Spinal cord (tissue), 10 donors: ENCODE measurements around the gene CDCA3. TPM values are rescaled to one million over a fixed set of nuclear protein-coding genes. Genes with fewer than 3 reads are reported as not detected.
"Not testable (repeated sequence)": the region's sequence is repeated elsewhere in the genome, so short reads cannot be mapped to it uniquely, and the experiment has no call there.

ENCODE experiments used
- DNase-seq, 6 donors: peaks; one replicate each; pipeline versions ENCODE4 v3.0.0 to v3.0.0-alpha.2; 2013 to 2015; ENCODE audit warnings: low spot score in 6 of 6, low read depth in 4 of 6
- H3K27ac ChIP-seq: one replicate; pipeline ENCODE4 v1.5.1; 2013; ENCODE audit warnings: low read depth, low read length, control low read depth
- H3K27me3 ChIP-seq: one replicate; pipeline ENCODE4 v1.6.1; 2013; ENCODE audit warnings: low read length; ENCODE audit not compliant: control insufficient read depth, insufficient read depth
- H3K36me3 ChIP-seq: one replicate; pipeline ENCODE4 v1.6.1; 2013; ENCODE audit warnings: low read length; ENCODE audit not compliant: control insufficient read depth, insufficient read depth
- H3K4me1 ChIP-seq: one replicate; pipeline ENCODE4 v1.6.1; 2013; ENCODE audit warnings: low read length; ENCODE audit not compliant: control insufficient read depth, insufficient read depth
- H3K4me3 ChIP-seq: one replicate; pipeline ENCODE4 v1.5.1; 2013; ENCODE audit warnings: low read depth, low read length, control low read depth
- H3K9me3 ChIP-seq: one replicate; pipeline ENCODE4 v1.6.1; 2013; ENCODE audit warnings: low read length; ENCODE audit not compliant: control insufficient read depth, insufficient read depth
- WGBS: methylation state at CpG from one replicate; pipeline ENCODE4 v1.1.5; 2013; ENCODE audit warnings: missing lambda C conversion rate; ENCODE audit not compliant: insufficient coverage; 5-methylcytosine and 5-hydroxymethylcytosine counted together
- polyA plus RNA-seq, 2 donors: library from polyadenylated mRNA; unstranded; fragments of 120-200 nt; gene quantifications; one replicate each; pipeline ENCODE4 v1.2.1, GENCODE V29; 2013; ENCODE audit not compliant: insufficient read length in 2 of 2
- total RNA-seq, 2 donors: library from RNA; depleted of rRNA in 1 of 2; stranded (reverse); fragments of 120-200 nt in 1 of 2; fragments of >200 nt in 1 of 2; gene quantifications; one replicate each; pipeline versions ENCODE4 v1.2.3 to v1.2.4, GENCODE V29; 2013 to 2014
- donor health status: healthy.

Gene CDCA3
- total and polyA plus RNA-seq, 4 donors, result 4.8 to 22.5 (median 17.5) TPM

DNA sequence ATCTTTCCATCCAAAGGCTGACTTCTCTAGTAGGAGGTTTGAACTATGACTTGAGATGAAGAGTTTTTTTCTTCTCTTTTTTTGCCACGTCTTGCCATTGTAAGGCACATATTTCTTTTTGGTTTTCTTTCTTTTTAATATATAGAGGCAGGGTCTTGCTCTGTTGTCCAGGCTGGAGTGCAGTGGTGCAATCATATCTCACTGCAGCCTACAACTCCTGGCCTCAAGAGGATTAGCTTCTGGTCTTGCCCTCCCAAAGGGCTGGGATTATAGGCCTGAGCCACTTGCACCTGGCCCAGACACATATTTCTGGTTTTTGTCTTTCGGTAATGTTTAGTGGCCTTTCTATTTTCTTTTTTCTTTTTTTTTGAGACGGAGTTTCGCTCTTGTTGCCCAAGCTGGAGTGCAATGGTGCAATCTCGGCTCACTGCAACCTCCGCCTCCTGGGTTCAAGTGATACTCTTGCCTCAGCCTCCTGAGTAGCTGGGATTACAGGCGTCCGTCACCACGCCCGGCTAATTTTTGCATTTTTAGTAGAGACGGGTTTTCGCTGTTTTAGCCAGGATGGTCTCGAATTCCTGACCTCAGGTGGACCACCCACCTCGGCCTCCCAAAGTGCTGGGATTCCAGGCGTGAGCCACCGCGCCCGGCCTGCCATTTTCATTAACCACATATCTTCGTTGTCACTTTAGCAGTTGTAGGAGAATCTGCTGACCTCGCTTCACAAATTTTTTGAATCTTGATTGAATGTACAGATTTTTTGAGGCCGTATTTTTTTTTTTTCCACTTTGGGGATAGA is 38.9 kb upstream of the CDCA3 start:
- DNase-seq, H3K36me3 ChIP-seq, H3K4me3 ChIP-seq, H3K9me3 ChIP-seq, H3K27me3 ChIP-seq: not testable (repeated sequence)
- peak overlapping the region; percentile 88 for H3K27ac ChIP-seq
- 84% methylated on average over 13 of the region's 21 CpGs for WGBS
- peaks cover 10% of the 10 kb centered on the region for H3K4me1 ChIP-seq

DNA sequence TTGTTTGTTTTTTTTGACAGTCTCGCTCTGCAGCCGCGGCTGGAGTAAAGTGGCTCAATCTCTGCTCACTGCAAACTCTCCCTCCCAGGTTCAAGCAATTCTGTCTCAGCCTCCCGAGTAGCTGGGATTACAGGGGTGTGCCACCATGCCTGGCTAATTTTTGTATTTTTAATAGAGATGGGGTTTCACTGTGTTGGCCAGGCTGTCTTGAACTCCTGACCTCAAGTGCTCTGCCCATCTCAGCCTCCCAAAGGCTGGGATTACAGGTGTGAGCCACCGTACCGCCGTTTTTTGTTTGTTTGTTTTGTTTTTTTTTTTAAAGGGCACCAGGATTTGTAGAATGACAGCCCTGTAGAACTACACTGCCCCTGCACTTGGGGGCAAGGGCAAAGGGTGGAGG is 37.7 kb upstream of the CDCA3 start:
- not testable (repeated sequence) for H3K27me3 ChIP-seq, DNase-seq, H3K36me3 ChIP-seq, H3K27ac ChIP-seq, H3K9me3 ChIP-seq, H3K4me3 ChIP-seq
- WGBS, result 86% methylated on average over 2 of the region's 7 CpGs
- peaks cover 10% of the 10 kb centered on the region for H3K4me1 ChIP-seq

DNA sequence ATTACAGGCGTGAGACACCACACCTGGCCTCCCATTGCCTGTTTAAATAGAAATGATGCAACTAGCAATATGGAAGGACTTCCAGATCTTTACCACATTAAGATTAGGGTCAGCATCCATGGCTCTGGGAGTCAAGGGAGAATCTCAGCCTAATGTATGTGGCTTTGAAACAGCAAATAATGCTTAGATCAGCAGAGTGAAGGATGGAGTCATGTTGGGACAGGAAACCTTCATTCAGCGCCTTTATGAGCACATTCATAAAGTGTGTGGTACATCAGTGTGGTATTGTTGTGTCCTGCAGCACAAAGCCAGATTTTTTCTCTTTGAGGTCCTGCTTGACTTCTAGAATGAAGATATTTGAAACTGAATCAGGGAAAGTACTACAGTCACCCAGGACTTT is 37.3 kb upstream of the CDCA3 start:
- H3K27ac ChIP-seq, result no peak overlapping the region
- no peak for DNase-seq
- WGBS, result 75% methylated on average over 1 of the region's 2 CpGs

DNA sequence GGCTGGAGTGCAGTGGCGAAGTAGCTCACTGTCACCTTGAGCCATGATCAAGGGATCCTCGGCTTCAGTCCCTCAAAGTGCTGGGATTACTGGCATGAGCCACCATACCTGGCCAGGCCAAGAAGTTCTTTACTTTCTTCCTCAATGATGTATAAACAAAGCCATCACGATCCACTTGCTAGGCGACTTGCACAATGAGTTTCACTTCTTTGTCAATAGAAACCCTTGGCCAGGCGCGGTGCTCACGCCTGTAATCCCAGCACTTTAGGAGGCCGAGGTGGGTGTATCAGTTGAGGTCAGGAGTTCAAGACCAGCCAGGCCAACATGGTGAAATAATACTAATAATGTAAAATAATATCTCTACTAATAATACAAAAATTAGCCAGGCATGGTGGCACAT is 36.4 kb upstream of the CDCA3 start:
- Histone ChIP-seq H3K4me1 (peaks cover 10% of the 10 kb centered on the region), H3K9me3 (no peaks in the 10 kb centered on the region), H3K4me3 (no peak overlapping the region), H3K27ac (no peak overlapping the region), H3K36me3 (peaks cover 13% of the 10 kb centered on the region), H3K27me3 (no peaks in the 10 kb centered on the region)
- DNase-seq, result no peak
- 100% methylated on average over 2 of the region's 8 CpGs for WGBS

More for the DNA sequence above, 37.3 kb upstream of the CDCA3 start:
- H3K4me1 ChIP-seq, result peaks cover 10% of the 10 kb centered on the region
- no peaks in the 10 kb centered on the region for H3K9me3 ChIP-seq
- no peaks in the 10 kb centered on the region for H3K27me3 ChIP-seq
- H3K4me3 ChIP-seq, result no peak overlapping the region
- H3K36me3 ChIP-seq, result peaks cover 13% of the 10 kb centered on the region

DNA sequence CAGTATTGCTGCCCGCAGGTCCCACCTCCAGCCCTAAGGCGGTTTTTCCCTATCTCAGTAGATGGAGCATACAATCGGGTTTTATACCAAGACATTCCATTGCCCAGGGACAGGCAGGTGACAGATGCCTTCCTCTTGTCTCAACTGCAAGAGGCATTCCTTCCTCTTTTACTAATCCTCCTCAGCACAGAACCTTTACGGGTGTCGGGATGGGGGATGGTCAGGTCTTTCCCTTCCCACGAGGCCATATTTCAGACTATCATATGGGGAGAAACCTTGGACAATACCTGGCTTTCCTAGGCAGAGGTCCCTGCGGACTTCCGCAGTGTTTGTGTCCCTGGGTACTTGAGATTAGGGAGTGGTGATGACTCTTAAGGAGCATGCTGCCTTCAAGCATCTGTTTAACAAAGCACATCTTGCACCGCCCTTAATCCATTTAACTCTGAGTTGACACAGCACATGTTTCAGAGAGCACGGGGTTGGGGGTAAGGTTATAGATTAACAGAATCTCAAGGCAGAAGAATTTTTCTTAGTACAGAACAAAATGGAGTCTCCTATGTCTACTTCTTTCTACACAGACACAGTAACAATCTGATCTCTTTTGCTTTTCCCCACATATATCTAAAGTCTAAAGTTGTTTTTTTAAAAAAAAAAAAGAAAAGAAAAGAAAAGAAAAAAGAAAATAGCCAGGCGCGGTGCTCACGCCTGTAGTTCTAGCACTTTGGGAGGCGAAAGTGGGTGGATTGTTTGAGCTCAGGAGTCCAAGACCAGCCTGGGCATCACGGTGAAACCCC is 35.3 kb upstream of the CDCA3 start:
- H3K4me1 ChIP-seq, H3K4me3 ChIP-seq, DNase-seq, H3K9me3 ChIP-seq, H3K27ac ChIP-seq, H3K27me3 ChIP-seq: not testable (repeated sequence)
- peaks cover 13% of the 10 kb centered on the region for H3K36me3 ChIP-seq
- WGBS, result 60% methylated on average over 2 of the region's 15 CpGs

DNA sequence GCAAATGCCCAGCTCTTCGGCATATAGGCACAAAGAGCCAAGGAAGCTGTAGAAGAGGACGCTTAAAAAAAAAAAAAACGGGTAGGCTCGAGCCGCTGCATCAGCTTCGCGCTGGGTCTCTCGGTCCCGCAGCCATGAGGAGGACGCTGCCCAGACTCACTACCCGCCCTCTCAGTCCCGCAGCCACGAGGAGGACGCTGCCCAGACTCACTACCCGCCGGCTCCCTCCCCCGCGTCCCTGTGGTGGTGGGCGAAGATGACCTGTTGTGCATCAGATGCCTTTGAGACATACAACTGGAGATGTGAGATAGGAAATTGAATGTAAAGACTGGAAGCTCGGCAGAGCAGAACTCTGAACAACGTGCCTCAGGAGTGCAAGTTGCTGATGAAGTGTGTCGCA is 33.5 kb upstream of the CDCA3 start:
- H3K27ac ChIP-seq, result no peak overlapping the region
- no peaks in the 10 kb centered on the region for H3K27me3 ChIP-seq
- DNase-seq, result no peak
- 66% methylated on average over 21 of the region's 22 CpGs for WGBS
- no peaks in the 10 kb centered on the region for H3K4me1 ChIP-seq
- H3K36me3 ChIP-seq, result peaks cover 13% of the 10 kb centered on the region
- H3K4me3 ChIP-seq, result no peak overlapping the region
- no peaks in the 10 kb centered on the region for H3K9me3 ChIP-seq

DNA sequence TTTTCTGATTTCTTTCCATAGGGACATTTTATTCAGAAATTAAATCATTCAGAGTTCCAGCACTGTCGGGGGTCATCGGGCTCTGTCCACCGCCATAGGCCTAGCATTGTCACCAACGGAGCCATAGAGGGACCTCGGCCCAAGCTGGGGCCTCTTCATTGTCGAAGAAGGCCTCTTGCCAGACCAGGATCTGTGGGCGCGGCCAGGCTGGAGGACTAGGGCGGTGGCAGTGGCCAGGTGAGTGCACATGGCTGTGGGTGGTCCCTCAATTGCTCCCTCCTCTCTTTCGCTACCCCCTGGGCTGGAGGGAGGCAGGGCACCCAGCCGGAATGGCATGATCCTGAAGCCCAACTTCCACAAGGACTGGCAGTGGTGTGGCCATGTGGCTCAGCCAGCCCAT is 32.6 kb upstream of the CDCA3 start:
- Histone ChIP-seq H3K4me1 (no peaks in the 10 kb centered on the region), H3K36me3 (peaks cover 16% of the 10 kb centered on the region), H3K27me3 (no peaks in the 10 kb centered on the region), H3K9me3 (no peaks in the 10 kb centered on the region), H3K4me3 (no peak overlapping the region), H3K27ac (no peak overlapping the region)
- DNase-seq, result no peak
- 95% methylated on average over 11 of the region's 11 CpGs for WGBS

DNA sequence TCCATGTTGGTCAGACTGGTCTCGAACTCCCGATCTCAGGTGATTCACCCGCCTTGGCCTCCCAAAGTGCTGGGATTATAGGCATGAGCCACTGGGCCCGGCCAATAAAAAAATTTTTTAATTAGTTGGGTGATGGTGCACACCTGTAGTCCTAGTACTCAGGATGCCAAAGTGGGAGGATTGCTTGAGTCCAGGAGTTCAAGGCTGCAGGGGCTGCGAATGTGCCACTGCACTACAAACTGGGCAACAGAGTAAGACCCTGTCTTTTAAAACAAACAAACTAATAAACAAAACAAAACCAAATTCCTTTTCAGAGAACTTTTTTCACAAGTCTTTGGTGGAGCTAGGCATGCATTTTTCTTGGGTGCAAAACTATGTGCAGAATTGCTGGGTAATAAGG is 32.2 kb upstream of the CDCA3 start:
- 100% methylated on average over 4 of the region's 5 CpGs for WGBS
- Histone ChIP-seq H3K27me3 (no peaks in the 10 kb centered on the region), H3K4me1 (no peaks in the 10 kb centered on the region), H3K4me3 (no peak overlapping the region), H3K36me3 (peaks cover 16% of the 10 kb centered on the region), H3K9me3 (no peaks in the 10 kb centered on the region), H3K27ac (no peak overlapping the region)
- no peak for DNase-seq

DNA sequence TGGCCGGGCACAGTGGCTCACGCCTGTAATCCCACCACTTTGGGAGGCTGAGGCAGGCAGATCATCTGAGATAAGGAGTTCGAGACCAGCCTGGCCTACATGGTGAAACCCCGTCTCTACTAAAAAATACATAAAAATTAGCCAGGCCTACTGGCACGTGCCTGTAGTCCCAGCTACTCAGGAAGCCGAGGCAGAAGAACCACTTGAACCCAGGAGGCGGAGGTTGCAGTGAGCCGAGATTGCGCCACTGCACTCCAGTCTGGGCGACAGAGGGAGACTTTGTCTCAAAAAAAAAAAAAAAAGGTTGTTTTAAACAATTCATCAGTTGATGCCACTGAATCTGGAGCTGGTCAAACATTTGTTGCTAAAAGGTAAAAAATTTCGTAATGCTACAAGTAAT is 28.7 kb upstream of the CDCA3 start:
- peaks cover 16% of the 10 kb centered on the region for H3K36me3 ChIP-seq
- H3K27ac ChIP-seq, H3K27me3 ChIP-seq, H3K4me3 ChIP-seq, H3K9me3 ChIP-seq, H3K4me1 ChIP-seq, DNase-seq: not testable (repeated sequence)
- WGBS, result 85% methylated on average over 7 of the region's 11 CpGs

DNA sequence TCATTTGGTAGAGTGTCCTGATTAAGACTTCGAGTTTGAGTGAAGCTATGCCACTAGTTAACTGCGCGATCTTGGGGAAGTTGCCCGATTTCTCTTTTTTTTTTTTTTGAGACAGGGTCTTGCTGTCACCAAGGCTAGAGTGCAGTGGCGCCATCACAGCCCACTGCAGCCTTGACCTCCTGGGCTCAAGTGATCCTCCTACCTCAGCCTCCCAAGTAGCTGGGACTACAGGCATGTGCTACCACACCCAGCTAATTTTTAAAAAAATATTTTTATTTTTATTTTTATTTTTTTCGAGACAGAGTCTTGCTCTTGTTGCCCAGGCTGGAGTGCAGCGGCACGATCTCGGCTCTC is 22.9 kb upstream of the CDCA3 start:
- Histone ChIP-seq H3K36me3 (peaks cover 29% of the 10 kb centered on the region), H3K4me1 (peaks cover 40% of the 10 kb centered on the region), H3K27ac (peak overlapping the region; percentile 92), H3K4me3 (peak overlapping the region; percentile 73)
- WGBS, result 0% methylated on average over 2 of the region's 9 CpGs
- not testable (repeated sequence) for H3K9me3 ChIP-seq, H3K27me3 ChIP-seq, DNase-seq
